HG03354 (cell line): Measurements from ENCODE around the gene GRIP1.

ENCODE experiments used
- ATAC-seq: cut with Tn5 transposase; IDR thresholded peaks from one replicate; pipeline ENCODE4 v1.9.1; 2021; ENCODE audit warnings: mild to moderate bottlenecking; ENCODE audit not compliant: unreplicated experiment, poor library complexity, severe bottlenecking

Gene GRIP1

DNA sequence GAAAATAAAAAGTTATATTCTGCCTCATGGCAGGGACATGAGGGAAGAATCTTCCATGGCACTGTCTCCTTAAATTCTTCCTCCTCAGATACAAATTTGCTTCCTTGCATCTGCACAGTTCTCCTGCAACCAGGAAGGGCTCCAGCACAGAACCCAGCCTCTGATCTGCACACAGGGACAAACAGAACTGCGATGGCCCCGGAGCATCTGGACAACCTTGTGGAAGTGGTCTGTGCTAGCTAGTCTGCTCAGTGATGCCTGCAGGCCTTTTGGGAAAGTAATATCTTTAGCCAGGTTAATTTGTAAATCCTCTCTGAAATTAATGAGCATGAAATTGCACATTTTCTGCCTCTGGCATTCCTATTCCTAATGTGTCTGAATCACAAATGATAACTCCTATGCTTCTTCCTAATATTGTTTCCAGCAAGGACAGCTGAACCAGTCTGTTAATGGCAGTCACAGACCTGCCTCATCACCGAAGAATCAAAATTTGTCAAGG lies 74.8 kb downstream of the GRIP1 start:
- ATAC-seq = no peak

GRCh38 chr12:66603461-66603860 lies 75.4 kb downstream of the GRIP1 start:
- ATAC-seq = no peak

- no peak for ATAC-seq
These were observed 76.3 kb downstream of the GRIP1 start for GRCh38 chr12:66602483-66603143.

GRCh38 chr12:66600903-66601302 lies 78.0 kb downstream of the GRIP1 start:
- ATAC-seq = no peak

- no peak for ATAC-seq
These were observed 79.1 kb downstream of the GRIP1 start for GRCh38 chr12:66599816-66600215.

GRCh38 chr12:66598608-66599007 lies 80.3 kb downstream of the GRIP1 start:
- no peak for ATAC-seq

- ATAC-seq = no peak
These were observed 80.8 kb downstream of the GRIP1 start for GRCh38 chr12:66598079-66598478.

DNA sequence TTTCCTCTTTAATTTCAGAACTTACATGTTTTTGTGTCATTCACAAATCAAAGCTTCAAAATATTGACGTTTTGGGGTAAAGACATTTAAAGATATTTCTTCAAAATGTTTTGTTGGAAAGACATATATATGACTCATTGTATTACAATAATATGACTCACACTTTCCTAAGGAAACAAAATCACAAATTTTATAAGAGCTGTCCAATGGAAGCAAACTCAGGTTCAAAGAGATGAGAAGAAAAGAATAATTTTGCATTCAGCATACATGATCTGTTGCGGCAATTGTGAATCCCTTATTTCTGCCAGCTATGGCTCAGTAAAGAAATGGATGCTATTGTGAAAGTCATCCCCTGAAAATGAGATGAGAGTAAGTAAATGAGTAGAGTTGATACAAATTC lies 82.7 kb downstream of the GRIP1 start:
- ATAC-seq = no peak

DNA sequence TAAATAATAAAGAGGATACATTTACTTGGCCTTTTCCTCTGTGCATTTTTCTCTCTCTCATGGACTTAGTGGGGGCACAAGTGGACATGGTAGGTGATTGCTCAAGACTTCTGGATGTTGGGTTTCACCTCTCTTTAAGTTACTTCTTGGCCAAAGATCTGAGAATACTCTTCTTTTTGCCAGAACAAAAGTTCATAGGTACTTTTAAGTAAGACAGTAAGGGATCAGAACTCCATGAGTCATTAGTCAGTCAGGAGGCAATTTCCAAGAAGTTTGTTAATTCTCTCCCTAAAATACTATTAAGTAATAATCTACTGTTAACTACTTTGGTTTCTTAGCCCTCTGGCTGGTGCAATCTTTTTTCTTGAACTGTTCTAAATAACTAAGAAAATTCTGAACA lies 84.2 kb downstream of the GRIP1 start:
- ATAC-seq = no peak

DNA sequence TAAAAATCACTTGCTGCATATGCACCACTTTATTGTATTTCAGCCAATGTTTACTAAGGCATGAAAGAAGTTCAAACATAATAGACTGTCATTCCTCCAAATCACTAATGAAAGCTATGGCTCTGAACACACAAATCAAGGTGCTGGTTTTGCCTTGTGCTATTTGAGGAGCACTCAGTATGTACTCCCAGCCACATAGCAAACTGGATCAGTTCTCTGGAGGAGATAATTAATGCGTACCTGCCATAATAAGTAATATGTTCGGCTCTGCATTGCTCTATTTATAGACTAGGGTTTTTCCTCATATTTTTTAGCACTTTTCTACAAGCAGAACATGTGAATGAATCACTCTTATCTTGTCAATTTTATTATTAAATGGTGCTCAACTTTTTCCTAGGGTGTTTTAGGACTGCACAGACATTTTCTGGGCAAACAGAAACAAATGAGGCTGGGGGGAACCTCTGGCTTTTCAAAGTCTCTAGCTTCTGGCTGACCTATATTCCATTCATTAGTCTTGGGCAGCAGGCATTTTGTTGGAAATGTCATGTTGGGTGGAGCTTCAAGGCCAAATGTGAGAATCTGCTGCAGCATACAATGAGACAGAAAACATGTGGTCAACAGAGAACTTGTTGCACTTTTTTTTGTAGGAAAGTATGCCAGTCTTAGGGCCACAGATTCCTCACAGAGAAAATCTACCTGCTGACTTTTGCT lies 88.4 kb downstream of the GRIP1 start:
- no peak for ATAC-seq

GRCh38 chr12:66589095-66589494 lies 89.8 kb downstream of the GRIP1 start:
- ATAC-seq = no peak

GRCh38 chr12:66587912-66588311 lies 91.0 kb downstream of the GRIP1 start:
- ATAC-seq = no peak

GRCh38 chr12:66584673-66585072 lies 94.2 kb downstream of the GRIP1 start:
- no peak for ATAC-seq

GRCh38 chr12:66573605-66574004 lies 105.3 kb downstream of the GRIP1 start:
- peak; percentile 61 for ATAC-seq

GRCh38 chr12:66572845-66573244 lies 106.0 kb downstream of the GRIP1 start:
- no peak for ATAC-seq

- no peak for ATAC-seq
These were observed 107.4 kb downstream of the GRIP1 start for GRCh38 chr12:66571361-66571915.

- ATAC-seq = no peak
These were observed 115.7 kb downstream of the GRIP1 start for GRCh38 chr12:66563220-66563619.

DNA sequence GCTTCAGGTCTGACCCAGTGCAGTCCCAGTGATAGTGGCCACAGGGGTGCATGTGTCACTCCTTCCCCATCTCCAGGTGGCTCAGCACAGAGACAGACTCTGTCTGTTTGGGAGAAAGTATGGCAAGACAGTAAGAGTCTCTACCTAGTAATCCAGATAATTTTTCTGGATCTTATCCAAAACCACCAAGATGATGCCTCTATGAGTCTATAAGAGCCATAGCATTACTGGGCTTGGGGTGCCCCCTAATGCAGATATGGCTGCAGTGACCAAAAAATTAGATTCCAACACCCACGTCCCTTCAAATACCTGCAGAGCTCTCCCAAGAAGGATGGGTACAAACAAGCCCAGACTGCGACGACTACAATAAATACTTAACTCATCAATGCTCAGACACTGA lies 123.8 kb downstream of the GRIP1 start:
- ATAC-seq = no peak

- no peak for ATAC-seq
These were observed 126.2 kb downstream of the GRIP1 start for GRCh38 chr12:66552716-66553115.

DNA sequence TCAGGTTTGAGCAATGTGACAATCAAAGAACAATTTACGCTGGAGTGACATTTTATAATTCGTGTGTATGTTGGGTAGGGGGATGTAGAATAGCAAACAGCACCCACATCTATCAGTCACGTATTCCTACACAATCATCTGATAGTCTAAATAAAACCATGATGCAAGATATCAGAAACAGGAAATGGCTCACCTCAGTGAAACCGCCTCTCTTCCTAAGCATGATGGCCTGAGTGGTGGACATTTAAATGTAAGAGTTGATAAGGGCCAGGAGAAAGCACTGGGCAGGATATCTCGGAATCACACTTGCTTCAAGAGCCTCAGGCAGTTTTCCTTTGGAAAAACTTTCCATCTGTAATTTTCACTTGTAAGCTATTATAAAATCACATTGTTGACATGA lies 128.2 kb downstream of the GRIP1 start:
- ATAC-seq = no peak

DNA sequence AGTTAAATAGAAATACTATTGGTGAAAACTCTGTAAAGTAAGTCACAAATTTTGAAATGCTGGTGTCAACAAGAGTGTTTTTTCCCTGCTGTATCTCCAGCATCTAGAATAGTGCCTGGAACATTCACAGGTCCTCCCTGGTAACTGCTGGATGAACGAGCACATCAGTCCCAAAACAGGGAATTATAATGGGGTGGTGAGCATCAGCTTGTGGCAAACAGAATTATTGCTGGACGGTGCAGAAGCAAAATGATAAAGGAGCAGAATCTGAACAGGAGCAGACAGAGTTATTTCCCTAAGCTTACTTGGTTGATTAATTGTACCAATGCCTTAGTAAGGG lies 129.9 kb downstream of the GRIP1 start:
- no peak for ATAC-seq
